GM12878 (cell line): Measurements from ENCODE around the gene SYCP3. TPM values are rescaled to one million over a fixed set of nuclear protein-coding genes. Genes with fewer than 3 reads are reported as not detected.

Experiments used
- ATAC-seq: fragments of 200-7000 bp; cut with Tn5 transposase; 3 replicates; pipeline ENCODE4 v1.9.1; 2020; ENCODE audit warnings: mild to moderate bottlenecking, moderate library complexity
- BruUV-seq: library from RNA; stranded (reverse); fragments of 400-500 nt; replicated peaks from 2 replicates; lab custom pipeline; 2021; lab: Mats Ljungman, UMichigan
- CTCF ChIA-PET: fragments of 300-600 bp; sonication (Branson Sonifier 250); formaldehyde crosslinking; extraction: SDS; loops from one replicate; lab custom pipeline; 2021; ENCODE audit warnings: inconsistent platforms; lab: Yijun Ruan, JAX
- POLR2A ChIA-PET: fragments of 350-600 bp; formaldehyde crosslinking; extraction: SDS; loops from one replicate; lab custom pipeline; 2021; ENCODE audit warnings: inconsistent platforms; lab: Charles Lee
- RAD21 ChIA-PET: fragments of 300-600 bp; sonication (Branson Sonifier 250); formaldehyde crosslinking; loops from one replicate; lab custom pipeline; 2023; ENCODE audit warnings: antibody characterized with exemption; ENCODE audit not compliant: unreplicated experiment; lab: Charles Lee
- SMC1A ChIA-PET: fragments of 300-600 bp; sonication (Branson Sonifier 250); formaldehyde crosslinking; loops from one replicate; lab custom pipeline; 2023; ENCODE audit not compliant: unreplicated experiment, uncharacterized antibody; lab: Charles Lee
- DNase-seq: peaks from one replicate; pipeline ENCODE4 v3.0.0-alpha.2; 2011; ENCODE audit warnings: low read depth, low spot score
- FAIRE-seq: peaks from 3 replicates; lab custom pipeline; 2011; peaks lifted over from hg19 to GRCh38; lab: Jason Lieb, UNC
- H2AFZ ChIP-seq: 2 replicates; pipeline ENCODE4 v1.6.0; 2011; ENCODE audit warnings: low read depth, low read length, control low read depth; ENCODE audit not compliant: control insufficient read depth
- H3K27ac ChIP-seq: 2 replicates; pipeline ENCODE4 v1.5.1; 2011; ENCODE audit warnings: control low read depth; ENCODE audit not compliant: control insufficient read depth, insufficient read depth
- H3K27me3 ChIP-seq, 2 experiments: replicated peaks in 1 of 2; 2 replicates each; pipeline versions ENCODE4 v1.6.0 to v1.6.1; 2011; ENCODE audit warnings: low read length in 1 of 2; ENCODE audit not compliant: control insufficient read depth in 2 of 2, insufficient read depth in 2 of 2
- H3K36me3 ChIP-seq, 2 experiments: 2 replicates each; pipeline ENCODE4 v1.5.1; 2011; ENCODE audit warnings: low read length in 1 of 2; ENCODE audit not compliant: control insufficient read depth in 2 of 2, insufficient read depth in 2 of 2
- H3K4me1 ChIP-seq: 2 replicates; pipeline ENCODE4 v1.6.1; 2011; ENCODE audit warnings: mild to moderate bottlenecking, low read length, moderate library complexity, mixed read lengths; ENCODE audit not compliant: control insufficient read depth, insufficient read depth
- H3K4me2 ChIP-seq: 2 replicates; pipeline ENCODE4 v1.6.0; 2011; ENCODE audit warnings: control low read depth; ENCODE audit not compliant: control insufficient read depth, insufficient read depth
- H3K4me3 ChIP-seq: fragments of 200-600 bp; sonication (generic); 2 replicates; pipeline ENCODE4 v1.5.1; 2016
- H3K79me2 ChIP-seq: 2 replicates; pipeline ENCODE4 v1.6.0; 2011; ENCODE audit warnings: low read length; ENCODE audit not compliant: control insufficient read depth, insufficient read depth
- H3K9ac ChIP-seq: 2 replicates; pipeline ENCODE4 v1.8.0; 2011; ENCODE audit warnings: low read length, control low read depth, mixed read lengths; ENCODE audit not compliant: control insufficient read depth, insufficient read depth
- H3K9me3 ChIP-seq: replicated peaks from 3 replicates; pipeline ENCODE4 v1.5.1; 2011; ENCODE audit warnings: mild to moderate bottlenecking, low read length; ENCODE audit not compliant: control insufficient read depth, insufficient read depth
- H4K20me1 ChIP-seq: 2 replicates; pipeline ENCODE4 v1.6.0; 2011; ENCODE audit not compliant: control insufficient read depth, insufficient read depth
- ATF2 ChIP-seq: IDR thresholded peaks from 2 replicates; pipeline ENCODE4 v1.6.1; 2012; ENCODE audit warnings: low read length, inconsistent platforms
- BMI1 ChIP-seq: fragments of 450-650 bp; IDR thresholded peaks from 2 replicates; pipeline ENCODE4 v1.6.1; 2016; ENCODE audit warnings: mild to moderate bottlenecking, moderate library complexity, borderline replicate concordance
- BRCA1 ChIP-seq: IDR thresholded peaks from 2 replicates; pipeline ENCODE4 v1.6.1; 2011; ENCODE audit warnings: low read depth, low read length, improper control_type of control experiment
- CHD2 ChIP-seq: IDR thresholded peaks from 2 replicates; pipeline ENCODE4 v1.6.1; 2011; ENCODE audit warnings: low read depth, low read length, improper control_type of control experiment, borderline replicate concordance
- EED ChIP-seq: sonication (generic); IDR thresholded peaks from 2 replicates; pipeline ENCODE4 v1.6.1; 2016; ENCODE audit warnings: antibody characterized with exemption, low read depth
- ELK1 ChIP-seq: IDR thresholded peaks from 2 replicates; pipeline ENCODE4 v1.6.1; 2012; ENCODE audit warnings: low read depth, low read length, improper control_type of control experiment
- FOXM1 ChIP-seq: IDR thresholded peaks from 2 replicates; pipeline ENCODE4 v1.6.1; 2012; ENCODE audit warnings: low read depth, mild to moderate bottlenecking, inconsistent platforms, low read length, moderate library complexity
- HDAC6 ChIP-seq: fragments of 200-600 bp; sonication (generic); IDR thresholded peaks from one replicate; pipeline ENCODE4 v1.8.0; 2017; ENCODE audit warnings: antibody characterized with exemption; ENCODE audit not compliant: unreplicated experiment
- IKZF1 ChIP-seq: fragments of 450-650 bp; conservative IDR thresholded peaks from 2 replicates; pipeline ENCODE4 v1.6.1; 2017; ENCODE audit warnings: antibody characterized with exemption, mild to moderate bottlenecking
- JUNB ChIP-seq: IDR thresholded peaks from 2 replicates; pipeline ENCODE4 v1.6.1; 2016; ENCODE audit warnings: antibody characterized with exemption, mild to moderate bottlenecking
- NFIC ChIP-seq: IDR thresholded peaks from 2 replicates; pipeline ENCODE4 v1.6.1; 2012; ENCODE audit warnings: low read depth, mild to moderate bottlenecking, inconsistent platforms, low read length, moderate library complexity
- NFYB ChIP-seq: IDR thresholded peaks from 2 replicates; pipeline ENCODE4 v1.6.1; 2011; ENCODE audit warnings: low read depth, mild to moderate bottlenecking, low read length, improper control_type of control experiment, moderate library complexity; ENCODE audit not compliant: insufficient read depth
- PML ChIP-seq: IDR thresholded peaks from 2 replicates; pipeline ENCODE4 v1.6.1; 2012; ENCODE audit warnings: low read length, inconsistent platforms
- SIN3A ChIP-seq: IDR thresholded peaks from 2 replicates; pipeline ENCODE4 v1.6.1; 2012; ENCODE audit warnings: low read depth, low read length, improper control_type of control experiment
- SREBF2 ChIP-seq: IDR thresholded peaks from 2 replicates; pipeline ENCODE4 v1.6.1; 2012; ENCODE audit warnings: mild to moderate bottlenecking, low read length
- TCF12 ChIP-seq: IDR thresholded peaks from 2 replicates; pipeline ENCODE4 v1.6.1; 2011; ENCODE audit warnings: low read depth, mild to moderate bottlenecking, low read length
- TCF7 ChIP-seq: IDR thresholded peaks from 2 replicates; pipeline ENCODE4 v1.6.1; 2014; ENCODE audit warnings: antibody characterized with exemption, borderline replicate concordance
- WRNIP1 ChIP-seq: IDR thresholded peaks from 2 replicates; pipeline ENCODE4 v1.6.1; 2011; ENCODE audit warnings: low read depth, low read length, improper control_type of control experiment, borderline replicate concordance
- YY1 ChIP-seq: IDR thresholded peaks from 2 replicates; pipeline ENCODE4 v1.6.1; 2011; ENCODE audit warnings: low read depth, mild to moderate bottlenecking, low read length
- WGBS: methylation state at CpG from one replicate; pipeline ENCODE4 v1.1.6; 2016; ENCODE audit warnings: low lambda C conversion rate; ENCODE audit not compliant: insufficient replicate concordance, insufficient coverage; ENCODE audit errors: missing lambda C conversion rate; 5-methylcytosine and 5-hydroxymethylcytosine counted together
- in situ Hi-C: fragments of 300-500 bp; cut with MboI; formaldehyde crosslinking; loops from 9 replicates; pipeline ENCODE4 v1.14.3; 2018; ENCODE audit warnings: mixed read lengths
- intact Hi-C: fragments of 100-400 bp; cut with micrococcal nuclease; formaldehyde crosslinking; loops from one replicate; pipeline ENCODE4 v1.14.2; 2022; ENCODE audit not compliant: unreplicated experiment
- polyA plus RNA-seq, 11 experiments: library from polyadenylated mRNA; depleted of rRNA in 4 of 11; unstranded in 6 of 11; stranded (reverse) in 5 of 11; fragments of >200 nt; fragmentation: Nextera tagmentation in 4 of 11; fragmentation: Illumina TruSeq in 1 of 11; extraction: Ambion mirVana in 4 of 11; extraction: Trizol in 1 of 11; gene quantifications; 1 replicate in 1 of 11; 2 replicates in 10 of 11; pipeline versions ENCODE4 v1.2.1 to v1.2.3, GENCODE V29; 2011 to 2016; ENCODE audit warnings: inconsistent platforms in 2 of 11, missing spikeins in 2 of 11, low read depth in 1 of 11
- total RNA-seq, 4 experiments: library from RNA; depleted of rRNA in 3 of 4; stranded (reverse); fragments of >200 nt in 3 of 4; fragmentation: Illumina TruSeq in 1 of 4; extraction: Trizol in 1 of 4; gene quantifications; 2 replicates each; pipeline versions ENCODE4 v1.2.1 to v1.2.3, GENCODE V29; 2013 to 2021

The SYCP3 gene
- total and polyA plus RNA-seq, 10 of the 15 experiments (the other 5 are each of a cell fraction or from before 2014, with no cell fraction given): 0.08 to 0.58 (median 0.21) TPM

DNA sequence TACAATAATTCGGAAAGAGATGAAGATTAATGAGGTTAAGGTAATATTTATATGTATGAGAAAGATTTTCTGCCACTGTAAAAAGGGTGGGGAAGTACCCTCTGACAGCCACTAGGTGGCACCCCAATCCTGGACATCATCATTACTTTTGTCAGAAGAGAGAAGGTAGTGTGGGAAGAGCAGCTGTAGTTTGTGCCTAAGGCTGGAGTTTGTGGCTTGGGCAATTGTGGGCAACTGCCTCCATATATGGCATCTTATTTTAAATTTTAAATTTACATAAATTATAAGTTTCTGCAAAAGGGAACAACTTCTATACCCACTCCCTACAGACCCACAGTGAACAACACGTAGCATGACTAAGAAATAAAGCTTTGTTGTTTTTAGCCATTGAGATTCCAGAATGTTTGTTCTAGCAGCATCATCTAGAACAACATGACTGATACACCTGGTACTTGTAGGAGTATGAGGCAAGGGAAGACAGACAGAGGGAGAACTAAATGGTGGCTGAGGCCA lies 34.4 kb upstream of the SYCP3 start (continued):
- TF ChIP-seq ELK1: no peak
- TF ChIP-seq YY1: peak; percentile 61
- TF ChIP-seq, all 136 proteins: peak for 8

DNA sequence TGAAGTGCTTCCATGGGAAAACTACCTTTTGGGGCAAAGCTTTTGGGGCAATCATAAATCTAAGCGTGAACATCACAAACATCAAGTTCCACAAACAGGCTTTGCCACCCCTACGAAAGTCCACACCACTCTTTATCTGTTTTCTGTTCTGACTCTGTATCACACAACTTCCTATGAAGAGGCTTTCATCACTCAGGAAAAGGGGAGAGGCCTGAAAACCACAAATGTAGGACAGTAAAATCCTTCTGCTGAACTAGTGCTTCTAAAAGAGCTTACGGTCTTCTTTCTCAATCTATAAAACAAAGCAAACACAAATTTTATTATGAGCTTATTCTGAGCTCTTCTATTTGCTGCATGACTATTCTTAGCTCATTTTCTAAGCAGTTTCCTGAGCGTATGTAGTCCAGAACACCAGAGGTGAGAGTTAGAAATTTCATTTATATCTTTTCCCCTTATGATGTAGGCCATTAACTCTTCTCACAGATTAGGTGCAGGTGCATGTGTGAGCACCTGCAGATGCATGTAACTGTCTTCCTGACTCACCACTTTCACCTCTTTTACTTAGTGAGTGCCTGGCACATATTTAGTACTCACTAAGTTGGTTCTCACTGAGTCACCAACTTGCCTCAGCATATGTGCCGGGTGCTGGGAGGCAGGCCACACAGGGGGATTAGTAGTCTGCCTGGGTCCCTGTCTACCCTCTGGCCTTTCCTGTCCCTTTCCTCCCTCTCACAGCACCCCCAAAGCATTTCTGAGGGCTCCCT lies 32.9 kb upstream of the SYCP3 start:
- no peak overlapping the region for H3K9ac ChIP-seq
- no peak overlapping the region for H3K4me3 ChIP-seq
- WGBS: 63% methylated on average over 5 of the region's 5 CpGs
- no peaks in the 10 kb centered on the region for H4K20me1 ChIP-seq
- no peak for FAIRE-seq
- H3K27me3 ChIP-seq: no peaks in the 10 kb centered on the region
- intact Hi-C loops: loop anchor here (2.0 to 10.0 kb wide), 4 partner anchors 59 to 1043 kb away; partner anchors contain the start of genes GNPTAB and WASHC3
- POLR2A ChIA-PET: no interaction called here
- in situ Hi-C loops: loop anchor here (10.0 kb wide), 1 partner anchor 63 kb away; the partner anchor contains the start of gene GNPTAB
- H3K9me3 ChIP-seq: no peaks in the 10 kb centered on the region; the same call in 2 of the 3 replicates
- SMC1A ChIA-PET: interaction anchor here (0.6 to 3.7 kb wide), 10 partner anchors 15 to 638 kb away, joined by 3 to 123 read pairs (median 6); partner anchors contain the start of gene GNPTAB
- no peak overlapping the region for H3K27ac ChIP-seq
- H2AFZ ChIP-seq: no peak overlapping the region
- H3K4me1 ChIP-seq: no peaks in the 10 kb centered on the region
- RAD21 ChIA-PET: interaction anchor here (1.0 to 3.1 kb wide), 4 partner anchors 55 to 145 kb away, joined by 3 to 142 read pairs (median 33); partner anchors contain the start of gene GNPTAB
- CTCF ChIA-PET: interaction anchor here (0.5 to 8.2 kb wide), 19 partner anchors 9 to 420 kb away, joined by 3 to 179 read pairs (median 5); partner anchors contain the start of gene GNPTAB
- no TSS peak for BruUV-seq
- H3K36me3 ChIP-seq: peaks cover 5 to 7% of the 10 kb centered on the region in 2 experiments
- H3K4me2 ChIP-seq: no peak overlapping the region
- ATAC-seq: no peak
- no peak for DNase-seq
- no peaks in the 10 kb centered on the region for H3K79me2 ChIP-seq
- TF ChIP-seq ATF2 (no peak), BMI1 (no peak), FOXM1 (no peak), PML (no peak), HDAC6 (no peak), TCF12 (no peak), BRCA1 (no peak), JUNB (no peak), CHD2 (no peak), SIN3A (no peak), IKZF1 (no peak), WRNIP1 (no peak), NFYB (no peak), EED (no peak), TCF7 (no peak), SREBF2 (no peak), NFIC (no peak), YY1 (no peak)
